ENCODE data around the gene MYLK4.

MYLK4 gene

GRCh38 chr6:2655844-2656433 lies 94.8 kb downstream of the MYLK4 start:
- H3K4me2 ChIP-seq: no peak overlapping the region
- no peak overlapping the region for H3K9ac ChIP-seq
- no peaks in the 10 kb centered on the region for H4K20me1 ChIP-seq
- no peaks in the 10 kb centered on the region for H3K9me3 ChIP-seq
- H3K4me3 ChIP-seq: no peak overlapping the region
- no peaks in the 10 kb centered on the region for H3K36me3 ChIP-seq
- H3K27me3 ChIP-seq: no peaks in the 10 kb centered on the region
- no peak overlapping the region for H3K27ac ChIP-seq
- no peak for TF ChIP-seq Cebpa-rat (IDR thresholded peaks at IDR 0.05)
- H3K4me1 ChIP-seq: peaks cover 8% of the 10 kb centered on the region

GRCh38 chr6:2653369-2654032 lies 97.2 kb downstream of the MYLK4 start:
- H3K9me3 ChIP-seq: no peaks in the 10 kb centered on the region
- H3K4me2 ChIP-seq: no peak overlapping the region
- no peaks in the 10 kb centered on the region for H3K36me3 ChIP-seq
- no peaks in the 10 kb centered on the region for H4K20me1 ChIP-seq
- no peak for TF ChIP-seq Cebpa-rat (IDR thresholded peaks at IDR 0.05)
- no peak overlapping the region for H3K9ac ChIP-seq
- H3K27ac ChIP-seq: no peak overlapping the region
- no peaks in the 10 kb centered on the region for H3K27me3 ChIP-seq
- no peak overlapping the region for H3K4me3 ChIP-seq
- H3K4me1 ChIP-seq: no peaks in the 10 kb centered on the region

- H3K9me3 ChIP-seq: no peaks in the 10 kb centered on the region
- no peaks in the 10 kb centered on the region for H3K4me1 ChIP-seq
- no peaks in the 10 kb centered on the region for H4K20me1 ChIP-seq
- no peak overlapping the region for H3K4me3 ChIP-seq
- H3K27me3 ChIP-seq: no peaks in the 10 kb centered on the region
- H3K4me2 ChIP-seq: no peak overlapping the region
- TF ChIP-seq Cebpa-rat (IDR thresholded peaks at IDR 0.05): no peak
- no peak overlapping the region for H3K27ac ChIP-seq
- no peaks in the 10 kb centered on the region for H3K36me3 ChIP-seq
- no peak overlapping the region for H3K9ac ChIP-seq
These were observed 98.1 kb downstream of the MYLK4 start for GRCh38 chr6:2652611-2653010.

GRCh38 chr6:2651961-2652360 lies 98.8 kb downstream of the MYLK4 start:
- Histone ChIP-seq H3K4me2 (no peak overlapping the region), H4K20me1 (no peaks in the 10 kb centered on the region), H3K27ac (no peak overlapping the region), H3K4me3 (no peak overlapping the region), H3K4me1 (no peaks in the 10 kb centered on the region), H3K9me3 (no peaks in the 10 kb centered on the region), H3K27me3 (no peaks in the 10 kb centered on the region), H3K36me3 (no peaks in the 10 kb centered on the region), H3K9ac (no peak overlapping the region)
- TF ChIP-seq Cebpa-rat (IDR thresholded peaks at IDR 0.05): no peak

GRCh38 chr6:2651536-2651935 lies 99.2 kb downstream of the MYLK4 start:
- Histone ChIP-seq H3K36me3 (no peaks in the 10 kb centered on the region), H3K9me3 (no peaks in the 10 kb centered on the region), H3K27ac (no peak overlapping the region), H3K4me2 (no peak overlapping the region), H3K9ac (no peak overlapping the region), H3K4me3 (no peak overlapping the region), H4K20me1 (no peaks in the 10 kb centered on the region), H3K27me3 (no peaks in the 10 kb centered on the region), H3K4me1 (no peaks in the 10 kb centered on the region)
- no peak for TF ChIP-seq Cebpa-rat (IDR thresholded peaks at IDR 0.05)

GRCh38 chr6:2646346-2646745 lies 104.4 kb downstream of the MYLK4 start:
- H3K4me2 ChIP-seq: no peak overlapping the region
- H3K27ac ChIP-seq: no peak overlapping the region
- no peak for TF ChIP-seq Cebpa-rat (IDR thresholded peaks at IDR 0.05)
- no peak overlapping the region for H3K4me3 ChIP-seq
- no peaks in the 10 kb centered on the region for H3K27me3 ChIP-seq
- H3K9ac ChIP-seq: no peak overlapping the region
- H3K36me3 ChIP-seq: no peaks in the 10 kb centered on the region
- no peaks in the 10 kb centered on the region for H4K20me1 ChIP-seq
- H3K9me3 ChIP-seq: no peaks in the 10 kb centered on the region
- peaks cover 4% of the 10 kb centered on the region for H3K4me1 ChIP-seq

GRCh38 chr6:2643935-2644539 lies 106.7 kb downstream of the MYLK4 start:
- no peaks in the 10 kb centered on the region for H3K9me3 ChIP-seq
- H3K36me3 ChIP-seq: no peaks in the 10 kb centered on the region
- H3K27me3 ChIP-seq: no peaks in the 10 kb centered on the region
- no peaks in the 10 kb centered on the region for H4K20me1 ChIP-seq
- H3K27ac ChIP-seq: no peak overlapping the region
- H3K9ac ChIP-seq: no peak overlapping the region
- no peak overlapping the region for H3K4me3 ChIP-seq
- peaks cover 21% of the 10 kb centered on the region for H3K4me1 ChIP-seq
- TF ChIP-seq Cebpa-rat (IDR thresholded peaks at IDR 0.05): no peak
- H3K4me2 ChIP-seq: no peak overlapping the region

- Histone ChIP-seq H3K4me2 (no peak overlapping the region), H3K4me3 (no peak overlapping the region), H3K9me3 (no peaks in the 10 kb centered on the region)
These were observed 107.6 kb downstream of the MYLK4 start for GRCh38 chr6:2643130-2643529.

GRCh38 chr6:2641044-2641725 lies 109.5 kb downstream of the MYLK4 start:
- no peaks in the 10 kb centered on the region for H4K20me1 ChIP-seq
- no peak for TF ChIP-seq Cebpa-rat (IDR thresholded peaks at IDR 0.05)
- H3K4me3 ChIP-seq: no peak overlapping the region
- no peaks in the 10 kb centered on the region for H3K27me3 ChIP-seq
- peak overlapping the region; percentile 74 for H3K4me2 ChIP-seq
- H3K36me3 ChIP-seq: no peaks in the 10 kb centered on the region
- H3K9ac ChIP-seq: no peak overlapping the region; the same call in 1 of the 2 replicates
- H3K27ac ChIP-seq: no peak overlapping the region
- no peaks in the 10 kb centered on the region for H3K9me3 ChIP-seq
- H3K4me1 ChIP-seq: peaks cover 21% of the 10 kb centered on the region

More at GRCh38 chr6:2643130-2643529, 107.6 kb downstream of the MYLK4 start:
- TF ChIP-seq Cebpa-rat (IDR thresholded peaks at IDR 0.05): no peak
- Histone ChIP-seq H3K27ac (no peak overlapping the region), H3K27me3 (no peaks in the 10 kb centered on the region), H3K4me1 (peaks cover 21% of the 10 kb centered on the region), H3K9ac (no peak overlapping the region), H3K36me3 (no peaks in the 10 kb centered on the region), H4K20me1 (no peaks in the 10 kb centered on the region)

- Histone ChIP-seq H3K36me3 (no peaks in the 10 kb centered on the region), H3K4me2 (peak overlapping the region; percentile 74), H3K4me3 (no peak overlapping the region), H3K27me3 (no peaks in the 10 kb centered on the region), H3K4me1 (peaks cover 21% of the 10 kb centered on the region), H3K9me3 (no peaks in the 10 kb centered on the region), H3K27ac (no peak overlapping the region), H4K20me1 (no peaks in the 10 kb centered on the region), H3K9ac (no peak overlapping the region; the same call in 1 of the 2 replicates)
- TF ChIP-seq Cebpa-rat (IDR thresholded peaks at IDR 0.05): no peak
These were observed 110.2 kb downstream of the MYLK4 start for GRCh38 chr6:2640551-2640950.
